Ovary (tissue), 3 donors: Measurements from ENCODE around the gene MRPL44.

Experiments used
- EP300 ChIP-seq: sonication (generic); formaldehyde crosslinking; IDR thresholded peaks from one replicate; pipeline ENCODE4 v1.6.1; 2017; ENCODE audit warnings: antibody characterized with exemption
- POLR2A ChIP-seq: fragments of 450-650 bp; IDR thresholded peaks from one replicate; pipeline ENCODE4 v1.6.1; 2017; ENCODE audit warnings: antibody characterized with exemption, mild to moderate bottlenecking, moderate library complexity
- TF ChIP-seq, protein P1 (sequence below), 3 donors: fragments of 450-650 bp in 2 of 3; fragments of 200-600 bp in 1 of 3; IDR thresholded peaks; one replicate each; pipeline versions ENCODE4 v1.5.1 to v1.8.0; 2016 to 2022; ENCODE audit warnings: antibody characterized with exemption in 3 of 3, mild to moderate bottlenecking in 1 of 3
- donor health status: DM: no; HTN: no; CAD: no.

DNA sequence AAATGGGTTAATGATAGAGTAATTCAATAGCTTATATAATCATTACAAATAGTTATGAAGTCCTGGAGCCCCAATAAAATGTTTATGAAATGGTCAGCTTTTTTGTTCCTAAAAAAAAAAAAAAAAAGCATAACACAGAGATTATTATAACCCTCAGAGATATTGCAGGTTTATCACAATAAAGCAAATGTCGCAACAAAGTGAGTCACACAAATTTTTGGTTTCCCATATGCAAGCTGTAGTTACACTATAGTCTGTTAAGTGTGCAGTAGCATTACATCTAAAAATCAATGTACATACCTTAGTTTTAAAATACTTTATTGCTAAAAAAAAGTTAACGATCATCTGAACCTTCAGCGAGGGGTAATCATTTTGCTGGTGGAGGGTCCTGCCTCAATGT is 32.2 kb upstream of the MRPL44 start:
- TF ChIP-seq, protein P1, sequence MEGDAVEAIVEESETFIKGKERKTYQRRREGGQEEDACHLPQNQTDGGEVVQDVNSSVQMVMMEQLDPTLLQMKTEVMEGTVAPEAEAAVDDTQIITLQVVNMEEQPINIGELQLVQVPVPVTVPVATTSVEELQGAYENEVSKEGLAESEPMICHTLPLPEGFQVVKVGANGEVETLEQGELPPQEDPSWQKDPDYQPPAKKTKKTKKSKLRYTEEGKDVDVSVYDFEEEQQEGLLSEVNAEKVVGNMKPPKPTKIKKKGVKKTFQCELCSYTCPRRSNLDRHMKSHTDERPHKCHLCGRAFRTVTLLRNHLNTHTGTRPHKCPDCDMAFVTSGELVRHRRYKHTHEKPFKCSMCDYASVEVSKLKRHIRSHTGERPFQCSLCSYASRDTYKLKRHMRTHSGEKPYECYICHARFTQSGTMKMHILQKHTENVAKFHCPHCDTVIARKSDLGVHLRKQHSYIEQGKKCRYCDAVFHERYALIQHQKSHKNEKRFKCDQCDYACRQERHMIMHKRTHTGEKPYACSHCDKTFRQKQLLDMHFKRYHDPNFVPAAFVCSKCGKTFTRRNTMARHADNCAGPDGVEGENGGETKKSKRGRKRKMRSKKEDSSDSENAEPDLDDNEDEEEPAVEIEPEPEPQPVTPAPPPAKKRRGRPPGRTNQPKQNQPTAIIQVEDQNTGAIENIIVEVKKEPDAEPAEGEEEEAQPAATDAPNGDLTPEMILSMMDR (IDR thresholded peaks at IDR 0.05), result no peak
- TF ChIP-seq EP300 (no peak), POLR2A (no peak)
